ENCODE measurements around the gene HNF4A. TPM values are rescaled to one million over a fixed set of nuclear protein-coding genes. Genes with fewer than 3 reads are reported as not detected.
A peak's percentile ranks its signal among the peaks of the same experiment; 100 is the strongest.

HNF4A gene
- total and polyA plus RNA-seq, 2 of the 13 experiments (the other 11 are each of a cell fraction or from before 2014, with no cell fraction given) = 80.9 to 169 TPM

- TF ChIP-seq ZBTB4 (CRISPR knock-in tag; IDR thresholded peaks at IDR 0.05; ENCODE audit: borderline replicate concordance) (no peak), SP5 (CRISPR knock-in tag; IDR thresholded peaks at IDR 0.05; ENCODE audit: borderline replicate concordance, low read depth) (no peak), ESRRA (CRISPR knock-in tag; IDR thresholded peaks at IDR 0.05; ENCODE audit: low read depth) (no peak), SMYD3 (CRISPR knock-in tag; IDR thresholded peaks at IDR 0.05) (no peak), TERF1 (CRISPR knock-in tag; IDR thresholded peaks at IDR 0.05) (no peak), POLR2AphosphoS5 (IDR thresholded peaks at IDR 0.05; ENCODE audit: low read depth, low read length) (no peak), ZNF589 (CRISPR knock-in tag; conservative IDR thresholded peaks at IDR 0.05) (no peak), AHDC1 (CRISPR knock-in tag; IDR thresholded peaks at IDR 0.05; ENCODE audit: borderline replicate concordance) (peak; percentile 89; the same call in 1 of the 2 replicates), ZNF773 (CRISPR knock-in tag; IDR thresholded peaks at IDR 0.05; ENCODE audit: borderline replicate concordance) (no peak), PHB2 (IDR thresholded peaks at IDR 0.05; ENCODE audit: partially characterized antibody) (no peak), HMGA1 (CRISPR knock-in tag; conservative IDR thresholded peaks at IDR 0.05) (no peak), FOXK1 (CRISPR knock-in tag; IDR thresholded peaks at IDR 0.05; ENCODE audit: borderline replicate concordance, low read depth) (0 out of 2 replicates have a peak, but pooled peaks have one; percentile 7), ZNF616 (CRISPR knock-in tag; IDR thresholded peaks at IDR 0.05; ENCODE audit: low read depth) (no peak), ZNF33A (CRISPR knock-in tag; IDR thresholded peaks at IDR 0.05; ENCODE audit: borderline replicate concordance) (peak; percentile 98)
- TF ChIP-seq, protein P1, sequence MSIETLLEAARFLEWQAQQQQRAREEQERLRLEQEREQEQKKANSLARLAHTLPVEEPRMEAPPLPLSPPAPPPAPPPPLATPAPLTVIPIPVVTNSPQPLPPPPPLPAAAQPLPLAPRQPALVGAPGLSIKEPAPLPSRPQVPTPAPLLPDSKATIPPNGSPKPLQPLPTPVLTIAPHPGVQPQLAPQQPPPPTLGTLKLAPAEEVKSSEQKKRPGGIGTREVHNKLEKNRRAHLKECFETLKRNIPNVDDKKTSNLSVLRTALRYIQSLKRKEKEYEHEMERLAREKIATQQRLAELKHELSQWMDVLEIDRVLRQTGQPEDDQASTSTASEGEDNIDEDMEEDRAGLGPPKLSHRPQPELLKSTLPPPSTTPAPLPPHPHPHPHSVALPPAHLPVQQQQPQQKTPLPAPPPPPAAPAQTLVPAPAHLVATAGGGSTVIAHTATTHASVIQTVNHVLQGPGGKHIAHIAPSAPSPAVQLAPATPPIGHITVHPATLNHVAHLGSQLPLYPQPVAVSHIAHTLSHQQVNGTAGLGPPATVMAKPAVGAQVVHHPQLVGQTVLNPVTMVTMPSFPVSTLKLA (IDR thresholded peaks at IDR 0.05) = no peak
- TF ChIP-seq, protein P2, sequence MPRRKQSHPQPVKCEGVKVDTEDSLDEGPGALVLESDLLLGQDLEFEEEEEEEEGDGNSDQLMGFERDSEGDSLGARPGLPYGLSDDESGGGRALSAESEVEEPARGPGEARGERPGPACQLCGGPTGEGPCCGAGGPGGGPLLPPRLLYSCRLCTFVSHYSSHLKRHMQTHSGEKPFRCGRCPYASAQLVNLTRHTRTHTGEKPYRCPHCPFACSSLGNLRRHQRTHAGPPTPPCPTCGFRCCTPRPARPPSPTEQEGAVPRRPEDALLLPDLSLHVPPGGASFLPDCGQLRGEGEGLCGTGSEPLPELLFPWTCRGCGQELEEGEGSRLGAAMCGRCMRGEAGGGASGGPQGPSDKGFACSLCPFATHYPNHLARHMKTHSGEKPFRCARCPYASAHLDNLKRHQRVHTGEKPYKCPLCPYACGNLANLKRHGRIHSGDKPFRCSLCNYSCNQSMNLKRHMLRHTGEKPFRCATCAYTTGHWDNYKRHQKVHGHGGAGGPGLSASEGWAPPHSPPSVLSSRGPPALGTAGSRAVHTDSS (CRISPR knock-in tag; conservative IDR thresholded peaks at IDR 0.05) = no peak
These were observed 105.8 kb downstream of the HNF4A start (continued) for GRCh38 chr20:44461142-44461802.
